Non-pigmented ciliary epithelial cell (primary cell): ENCODE measurements around the gene CCDC192.
"Not testable (repeated sequence)": the region's sequence is repeated elsewhere in the genome, so short reads cannot be mapped to it uniquely, and the experiment has no call there.

Experiments
- DNase-seq: peaks from one replicate; pipeline ENCODE4 v3.0.0-alpha.2; 2010; ENCODE audit warnings: low read depth

CCDC192 gene

GRCh38 chr5:127699416-127699815 is 3.8 kb upstream of the CCDC192 start:
- DNase-seq, result no peak

GRCh38 chr5:127700237-127700766 is 2.9 kb upstream of the CCDC192 start:
- DNase-seq, result no peak

- DNase-seq, result no peak
These were observed 757 bp upstream of the CCDC192 start for GRCh38 chr5:127702434-127702833.

DNA sequence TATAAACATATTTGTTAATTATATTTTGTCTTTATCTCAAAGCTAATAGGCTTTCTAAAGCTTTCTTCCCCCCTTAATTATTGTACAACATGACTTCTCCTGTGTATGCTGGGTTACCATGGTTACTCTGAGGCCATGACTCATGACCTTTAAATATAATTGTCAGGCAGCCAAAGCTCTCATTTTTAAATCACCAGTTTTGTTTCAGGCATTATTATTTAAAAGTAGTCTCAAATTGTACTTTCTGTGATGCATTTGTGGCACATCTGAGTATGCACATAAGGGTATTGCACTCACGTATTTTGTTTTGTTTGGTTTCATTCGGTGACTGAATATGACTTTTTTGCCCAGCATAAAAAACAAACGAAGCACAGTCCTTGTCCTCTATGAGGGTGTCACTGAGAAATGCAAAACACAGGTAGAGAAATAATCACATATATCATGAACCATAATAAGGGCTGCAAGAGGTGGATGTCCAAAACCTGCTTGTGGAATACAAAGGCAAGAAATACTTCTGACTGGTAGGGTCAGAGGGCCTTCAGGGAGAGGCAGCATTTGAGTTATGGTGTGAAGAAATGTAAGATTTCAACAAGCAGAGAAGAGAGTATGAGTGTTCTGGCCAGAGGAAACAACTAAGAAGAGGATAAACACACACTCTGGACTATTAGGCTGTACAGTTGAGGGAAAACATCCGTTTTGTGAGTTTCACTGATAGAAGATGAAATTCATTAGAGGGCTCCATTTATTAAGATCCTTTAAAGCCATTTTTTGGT is 2.1 kb downstream of the CCDC192 start:
- peak; percentile 41 for DNase-seq

DNA sequence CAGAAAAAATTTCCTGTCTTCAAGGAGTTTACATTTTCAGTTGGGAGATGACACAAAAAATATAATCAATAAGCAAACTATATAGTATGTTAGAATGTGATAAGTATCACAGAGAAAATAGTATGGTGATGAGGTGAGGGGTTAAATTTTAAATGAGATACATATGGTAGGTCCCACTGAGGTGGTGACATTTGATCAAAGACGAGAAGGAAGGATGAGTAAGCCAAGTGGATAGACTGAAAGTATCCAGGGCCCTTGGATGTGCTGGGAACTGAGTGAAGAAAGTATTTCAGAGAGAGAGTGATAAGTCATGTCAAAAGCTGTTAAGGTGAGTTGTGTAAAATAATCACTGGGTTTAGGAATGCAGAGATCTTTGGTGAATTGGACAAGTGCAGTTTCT is 3.5 kb downstream of the CCDC192 start:
- DNase-seq, result no peak

GRCh38 chr5:127707209-127707608 is 4.0 kb downstream of the CCDC192 start:
- no peak for DNase-seq

GRCh38 chr5:127713083-127713482 is 9.9 kb downstream of the CCDC192 start:
- DNase-seq, result not testable (repeated sequence)

DNA sequence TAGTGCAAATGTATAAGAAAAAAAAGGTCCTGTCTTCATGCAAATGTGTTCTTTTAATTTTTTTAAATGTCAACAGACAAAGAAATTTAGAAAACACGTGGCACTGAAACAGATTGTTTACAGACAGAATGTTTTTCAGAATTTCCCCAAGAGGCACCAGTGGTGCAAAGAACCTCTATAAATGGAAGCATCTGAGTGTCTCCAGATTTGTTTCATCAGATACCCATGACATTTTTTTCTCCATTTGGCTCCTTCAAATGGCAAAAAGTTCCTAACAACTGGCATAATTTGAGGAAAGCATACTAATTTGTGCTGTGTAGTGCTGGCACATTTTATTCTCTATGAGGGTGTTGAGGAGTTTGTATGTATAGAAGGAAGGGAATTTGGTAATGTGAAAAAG is 15.0 kb downstream of the CCDC192 start:
- DNase-seq, result no peak

GRCh38 chr5:127723571-127723970 is 20.4 kb downstream of the CCDC192 start:
- no peak for DNase-seq

DNA sequence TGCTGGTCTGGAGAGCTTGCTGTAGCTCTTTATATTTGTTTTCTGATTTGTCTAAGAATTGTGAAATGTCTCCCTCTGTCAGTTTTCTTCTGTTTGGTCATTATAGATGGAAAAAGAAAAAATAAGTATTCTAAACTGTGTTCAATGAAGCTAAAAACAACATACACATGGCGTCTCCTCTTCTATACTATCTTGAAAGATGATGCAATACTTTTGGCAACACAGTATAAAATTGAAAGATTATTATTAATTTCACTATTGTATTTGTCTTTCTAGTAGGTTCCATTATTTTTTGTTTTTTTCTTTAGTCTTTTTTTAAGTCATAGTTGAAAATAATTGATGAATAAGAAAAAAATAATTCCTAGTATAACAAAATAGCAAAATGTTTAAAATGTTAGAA is 22.5 kb downstream of the CCDC192 start:
- no peak for DNase-seq

- DNase-seq, result no peak
These were observed 29.8 kb downstream of the CCDC192 start for GRCh38 chr5:127732963-127733362.

GRCh38 chr5:127739348-127739747 is 36.2 kb downstream of the CCDC192 start:
- DNase-seq, result not testable (repeated sequence)

GRCh38 chr5:127739807-127740384 is 36.7 kb downstream of the CCDC192 start:
- no peak for DNase-seq

DNA sequence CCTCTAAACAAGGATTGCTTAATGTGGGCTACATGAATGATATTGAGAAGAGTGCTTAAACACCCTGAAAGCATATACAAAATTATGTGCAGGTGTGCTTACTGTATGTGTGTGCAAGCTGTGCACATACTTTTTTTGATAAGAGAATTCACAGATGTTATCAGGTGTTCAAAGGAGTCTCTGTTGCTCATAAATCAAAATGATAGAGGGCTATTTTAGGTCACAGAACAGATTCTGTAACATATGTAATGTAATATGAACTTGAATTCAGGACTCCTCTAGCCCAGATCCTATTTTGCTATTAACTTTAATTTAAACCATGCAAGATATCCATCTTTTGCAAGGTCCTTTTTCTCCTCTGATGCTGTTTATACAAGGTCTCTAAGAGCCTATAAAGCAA is 38.2 kb downstream of the CCDC192 start:
- no peak for DNase-seq

GRCh38 chr5:127744241-127744640 is 41.0 kb downstream of the CCDC192 start:
- DNase-seq, result no peak

- no peak for DNase-seq
These were observed 43.6 kb downstream of the CCDC192 start for GRCh38 chr5:127746756-127747155.

- DNase-seq, result not testable (repeated sequence)
These were observed 49.5 kb downstream of the CCDC192 start for GRCh38 chr5:127752503-127753265.

GRCh38 chr5:127754259-127754658 is 51.1 kb downstream of the CCDC192 start:
- DNase-seq, result no peak

DNA sequence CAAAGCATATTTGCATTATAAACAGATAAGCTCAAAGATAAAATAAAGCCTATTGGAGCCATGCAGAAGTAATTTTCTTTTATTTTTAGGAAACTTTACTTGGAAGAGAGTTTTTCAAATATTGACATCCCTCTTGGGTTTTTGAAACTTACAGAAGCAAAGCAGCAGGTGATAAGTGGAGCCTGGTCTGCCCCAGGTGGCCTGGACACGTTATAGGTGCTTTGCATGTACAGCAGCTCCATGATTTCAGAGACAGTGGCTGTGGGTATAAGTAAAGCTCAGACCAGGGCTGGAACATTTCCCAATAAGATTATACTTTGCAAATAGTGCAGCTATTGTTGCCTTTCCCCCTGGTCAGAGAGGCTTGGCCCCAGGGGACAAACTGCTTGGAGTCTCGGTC is 51.5 kb downstream of the CCDC192 start:
- DNase-seq, result no peak

- no peak for DNase-seq
These were observed 54.4 kb downstream of the CCDC192 start for GRCh38 chr5:127757576-127757975.

DNA sequence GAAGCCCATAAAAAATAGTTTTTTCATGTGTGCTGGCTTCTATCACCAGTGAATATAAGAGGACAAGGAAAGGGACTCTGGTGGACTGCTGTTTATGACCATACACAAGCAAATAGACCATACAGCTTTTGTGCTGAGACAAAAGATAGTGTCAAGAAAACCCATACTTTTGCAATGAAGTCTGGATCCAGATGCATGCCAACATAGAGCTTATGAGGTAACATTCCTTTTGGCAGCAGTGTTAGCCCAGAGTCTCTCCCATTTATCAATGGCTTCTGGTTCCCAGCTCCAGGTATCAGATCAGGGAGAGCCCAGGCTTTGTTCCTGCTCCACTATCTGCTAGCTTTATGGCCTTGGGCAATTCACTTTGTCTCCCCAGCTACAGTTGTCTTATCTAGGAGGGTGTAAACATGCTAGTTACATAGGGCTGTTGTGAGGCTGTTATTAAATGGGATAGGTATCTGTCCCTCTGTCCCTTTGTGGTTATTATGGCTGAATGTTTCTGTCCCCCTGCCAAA is 55.6 kb downstream of the CCDC192 start:
- DNase-seq, result no peak

- no peak for DNase-seq
These were observed 58.7 kb downstream of the CCDC192 start for GRCh38 chr5:127761869-127762268.

DNA sequence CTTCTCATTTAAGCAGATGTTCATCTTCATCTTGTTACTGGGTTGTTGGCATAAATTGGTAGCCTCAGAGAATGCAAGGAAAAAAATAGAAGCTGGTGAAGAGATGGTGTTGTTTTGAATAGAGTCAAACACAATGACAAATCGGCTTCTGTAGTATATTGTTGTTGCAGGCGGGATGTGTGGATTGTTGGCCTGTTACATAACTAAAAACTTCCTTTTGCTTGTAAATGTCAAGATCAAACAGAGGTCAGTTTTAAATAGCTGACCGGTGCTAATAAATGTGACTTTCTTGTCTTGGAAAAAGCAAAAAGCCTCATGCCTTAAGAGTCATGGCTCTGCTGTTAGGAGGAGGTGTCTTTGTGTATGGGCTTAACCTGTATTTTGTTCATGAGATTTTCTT is 59.2 kb downstream of the CCDC192 start:
- DNase-seq, result no peak
